ENCODE data around the gene TENM3. TPM values are rescaled to one million over a fixed set of nuclear protein-coding genes. Genes with fewer than 3 reads are reported as not detected.

The TENM3 gene
- total RNA-seq, 1 experiment from 2014 or later: 71.0 TPM

DNA sequence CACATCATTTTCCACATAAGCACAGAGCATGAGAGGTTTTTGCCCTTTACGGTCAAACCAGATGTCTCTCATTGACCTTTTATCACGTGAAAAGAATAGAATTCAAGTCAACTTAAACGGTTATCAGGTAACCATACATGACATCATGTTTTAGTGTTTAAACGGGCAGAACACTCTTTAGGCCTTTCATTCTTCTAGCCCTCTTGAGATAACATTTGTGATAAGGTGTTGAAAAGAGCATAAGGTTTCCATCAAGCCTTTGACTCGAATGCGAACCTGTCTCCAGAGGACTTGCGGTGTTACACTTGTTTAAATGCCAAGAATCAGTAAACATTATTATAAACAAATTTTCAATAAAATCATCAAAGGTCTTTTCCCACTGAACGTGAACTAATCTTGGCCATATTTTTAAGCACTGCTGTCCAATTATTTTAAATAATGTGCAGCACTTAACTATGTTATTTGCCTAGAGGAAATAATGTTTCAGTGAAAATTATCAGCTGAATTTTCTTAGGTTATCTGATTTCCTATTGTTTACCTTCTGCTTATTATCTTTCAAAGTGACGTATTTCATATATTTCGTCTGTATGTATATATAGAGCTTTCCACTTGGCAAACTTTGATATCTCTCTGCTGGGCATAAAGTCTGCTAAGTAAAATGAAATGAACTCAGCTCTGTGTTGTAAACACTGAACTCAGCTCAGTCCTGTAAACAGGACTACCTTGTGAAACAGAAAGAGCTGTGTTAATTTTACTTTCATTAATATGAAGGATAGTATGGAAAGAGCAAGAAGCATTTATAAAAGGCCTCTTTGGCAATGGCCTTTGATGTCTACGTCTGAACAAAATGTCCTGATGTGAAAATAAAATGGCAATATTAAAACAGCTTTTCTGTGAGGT lies 33.3 kb downstream of the TENM3 start:
- Mint-ChIP-seq H3K27ac (no peak overlapping the region), H3K27me3 (ENCODE audit: low read depth) (no peaks in the 10 kb centered on the region), H3K36me3 (peaks cover 6% of the 10 kb centered on the region; the same call in 1 of the 2 replicates), H3K4me3 (no peak overlapping the region), H3K4me1 (peaks cover 39% of the 10 kb centered on the region), H3K9me3 (no peaks in the 10 kb centered on the region)
- ChIA-PET CTCF (no interaction called here), POLR2A (no interaction called here)
- TF ChIP-seq AR (CRISPR knock-in tag; IDR thresholded peaks at IDR 0.05): no peak
- no peak for TF ChIP-seq IRF1 (CRISPR knock-in tag; IDR thresholded peaks at IDR 0.05)
- TF ChIP-seq ZNF416 (CRISPR knock-in tag; IDR thresholded peaks at IDR 0.05): no peak
- no peak for TF ChIP-seq RELA (CRISPR knock-in tag; IDR thresholded peaks at IDR 0.05; ENCODE audit: borderline replicate concordance)
- TF ChIP-seq, protein P1, sequence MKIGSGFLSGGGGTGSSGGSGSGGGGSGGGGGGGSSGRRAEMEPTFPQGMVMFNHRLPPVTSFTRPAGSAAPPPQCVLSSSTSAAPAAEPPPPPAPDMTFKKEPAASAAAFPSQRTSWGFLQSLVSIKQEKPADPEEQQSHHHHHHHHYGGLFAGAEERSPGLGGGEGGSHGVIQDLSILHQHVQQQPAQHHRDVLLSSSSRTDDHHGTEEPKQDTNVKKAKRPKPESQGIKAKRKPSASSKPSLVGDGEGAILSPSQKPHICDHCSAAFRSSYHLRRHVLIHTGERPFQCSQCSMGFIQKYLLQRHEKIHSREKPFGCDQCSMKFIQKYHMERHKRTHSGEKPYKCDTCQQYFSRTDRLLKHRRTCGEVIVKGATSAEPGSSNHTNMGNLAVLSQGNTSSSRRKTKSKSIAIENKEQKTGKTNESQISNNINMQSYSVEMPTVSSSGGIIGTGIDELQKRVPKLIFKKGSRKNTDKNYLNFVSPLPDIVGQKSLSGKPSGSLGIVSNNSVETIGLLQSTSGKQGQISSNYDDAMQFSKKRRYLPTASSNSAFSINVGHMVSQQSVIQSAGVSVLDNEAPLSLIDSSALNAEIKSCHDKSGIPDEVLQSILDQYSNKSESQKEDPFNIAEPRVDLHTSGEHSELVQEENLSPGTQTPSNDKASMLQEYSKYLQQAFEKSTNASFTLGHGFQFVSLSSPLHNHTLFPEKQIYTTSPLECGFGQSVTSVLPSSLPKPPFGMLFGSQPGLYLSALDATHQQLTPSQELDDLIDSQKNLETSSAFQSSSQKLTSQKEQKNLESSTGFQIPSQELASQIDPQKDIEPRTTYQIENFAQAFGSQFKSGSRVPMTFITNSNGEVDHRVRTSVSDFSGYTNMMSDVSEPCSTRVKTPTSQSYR (CRISPR knock-in tag; IDR thresholded peaks at IDR 0.05): no peak
- TF ChIP-seq ZBTB21 (CRISPR knock-in tag; IDR thresholded peaks at IDR 0.05; ENCODE audit: borderline replicate concordance): no peak
- TF ChIP-seq ZNF396 (CRISPR knock-in tag; IDR thresholded peaks at IDR 0.05; ENCODE audit: borderline replicate concordance): no peak
- no peak for TF ChIP-seq NFE2L1 (CRISPR knock-in tag; IDR thresholded peaks at IDR 0.05)
- no peak for TF ChIP-seq ARID4B (CRISPR knock-in tag; IDR thresholded peaks at IDR 0.05; ENCODE audit: borderline replicate concordance)
- no peak for TF ChIP-seq TP53 (CRISPR knock-in tag; IDR thresholded peaks at IDR 0.05)
- no peak for TF ChIP-seq ERG (CRISPR knock-in tag; IDR thresholded peaks at IDR 0.05)
- TF ChIP-seq HMGA2 (CRISPR knock-in tag; IDR thresholded peaks at IDR 0.05): no peak
- no peak for TF ChIP-seq MYBL2 (CRISPR knock-in tag; IDR thresholded peaks at IDR 0.05)
- TF ChIP-seq FOXP1 (CRISPR knock-in tag; IDR thresholded peaks at IDR 0.05; ENCODE audit: borderline replicate concordance): no peak
- DNase-seq (ENCODE audit: low spot score) (no peak), ATAC-seq (no peak)
